Calu3 (cell line): ENCODE results near the gene BMERB1. TPM values are rescaled to one million over a fixed set of nuclear protein-coding genes. Genes with fewer than 3 reads are reported as not detected.

Experiments used
- BruUV-seq: library from RNA; stranded (reverse); fragments of 400-500 nt; replicated peaks from 2 replicates; lab custom pipeline; 2021; lab: Mats Ljungman, UMichigan
- CTCF ChIA-PET: fragments of 300-600 bp; sonication (Branson Sonifier 250); formaldehyde crosslinking; loops from one replicate; lab custom pipeline; 2022; ENCODE audit warnings: antibody characterized with exemption; lab: Charles Lee
- DNase-seq: peaks from one replicate; pipeline ENCODE4 v3.0.0; 2022
- H3K27ac Mint-ChIP-seq: one replicate; pipeline ENCODE4 v1.8.0; 2022; ENCODE audit warnings: mixed read lengths; ENCODE audit not compliant: unreplicated experiment
- H3K27me3 Mint-ChIP-seq: one replicate; pipeline ENCODE4 v1.8.0; 2022; ENCODE audit warnings: mixed read lengths; ENCODE audit not compliant: unreplicated experiment
- H3K36me3 Mint-ChIP-seq: one replicate; pipeline ENCODE4 v1.8.0; 2022; ENCODE audit warnings: mild to moderate bottlenecking, moderate library complexity, mixed read lengths; ENCODE audit not compliant: insufficient read depth, unreplicated experiment
- H3K4me1 Mint-ChIP-seq: one replicate; pipeline ENCODE4 v1.8.0; 2022; ENCODE audit warnings: mild to moderate bottlenecking, low read depth, mixed read lengths; ENCODE audit not compliant: unreplicated experiment
- H3K4me3 Mint-ChIP-seq: one replicate; pipeline ENCODE4 v1.8.0; 2022; ENCODE audit warnings: mild to moderate bottlenecking, low read depth, moderate library complexity, mixed read lengths; ENCODE audit not compliant: unreplicated experiment
- H3K9me3 Mint-ChIP-seq: one replicate; pipeline ENCODE4 v1.8.0; 2022; ENCODE audit warnings: low read depth, mixed read lengths; ENCODE audit not compliant: unreplicated experiment
- CTCF ChIP-seq: fragments of 200-600 bp; IDR thresholded peaks from one replicate; pipeline ENCODE4 v1.8.0; 2022; ENCODE audit warnings: antibody characterized with exemption; ENCODE audit not compliant: unreplicated experiment
- intact Hi-C: fragments of 100-400 bp; cut with micrococcal nuclease; formaldehyde crosslinking; loops from one replicate; pipeline ENCODE4 v1.10.0; 2022; ENCODE audit not compliant: unreplicated experiment
- total RNA-seq: library from RNA; stranded (reverse); gene quantifications from 2 replicates; pipeline ENCODE4 v1.2.3, GENCODE V29; 2022

BMERB1 gene
- total RNA-seq, 1 experiment from 2014 or later = 3.0 TPM

GRCh38 chr16:15509051-15509592, 74.7 kb downstream of the BMERB1 start:
- Mint-ChIP-seq H3K27ac (no peak overlapping the region), H3K4me1 (no peaks in the 10 kb centered on the region), H3K27me3 (peaks cover 38% of the 10 kb centered on the region), H3K9me3 (no peaks in the 10 kb centered on the region), H3K36me3 (no peaks in the 10 kb centered on the region), H3K4me3 (no peak overlapping the region)
- CTCF ChIA-PET = interaction anchor here (0.7 kb wide), 1 partner anchor 1869 kb away, joined by 5 read pairs; no protein-coding TSS in a partner anchor
- no peak for TF ChIP-seq CTCF
- intact Hi-C loops = no loop called here
- no TSS peak for BruUV-seq
- no peak for DNase-seq

- Mint-ChIP-seq H3K36me3 (no peaks in the 10 kb centered on the region), H3K27ac (no peak overlapping the region), H3K9me3 (no peaks in the 10 kb centered on the region), H3K27me3 (peaks cover 38% of the 10 kb centered on the region), H3K4me1 (no peaks in the 10 kb centered on the region), H3K4me3 (no peak overlapping the region)
- no peak for DNase-seq
- no TSS peak for BruUV-seq
- intact Hi-C loops = no loop called here
- no peak for TF ChIP-seq CTCF
- CTCF ChIA-PET = no interaction called here
Observed at GRCh38 chr16:15509593-15510535, 75.5 kb downstream of the BMERB1 start.

- CTCF ChIA-PET = no interaction called here
- BruUV-seq = no TSS peak
- intact Hi-C loops = no loop called here
- Mint-ChIP-seq H3K27ac (no peak overlapping the region), H3K4me1 (no peaks in the 10 kb centered on the region), H3K9me3 (no peaks in the 10 kb centered on the region), H3K4me3 (no peak overlapping the region), H3K36me3 (no peaks in the 10 kb centered on the region), H3K27me3 (peaks cover 38% of the 10 kb centered on the region)
- no peak for DNase-seq
- TF ChIP-seq CTCF = no peak
Observed at GRCh38 chr16:15510992-15511391, 76.6 kb downstream of the BMERB1 start.

- intact Hi-C loops = no loop called here
- H3K27ac Mint-ChIP-seq = no peak overlapping the region
- DNase-seq = no peak
- no peak overlapping the region for H3K4me3 Mint-ChIP-seq
- CTCF ChIA-PET = no interaction called here
- H3K9me3 Mint-ChIP-seq = no peaks in the 10 kb centered on the region
- no peaks in the 10 kb centered on the region for H3K4me1 Mint-ChIP-seq
- BruUV-seq = no TSS peak
- H3K36me3 Mint-ChIP-seq = no peaks in the 10 kb centered on the region
- H3K27me3 Mint-ChIP-seq = peaks cover 30% of the 10 kb centered on the region
- TF ChIP-seq CTCF = no peak
Observed at GRCh38 chr16:15511759-15512487, 77.5 kb downstream of the BMERB1 start.
